ENCODE measurements around the gene MIF4GD. TPM values are rescaled to one million over a fixed set of nuclear protein-coding genes. Genes with fewer than 3 reads are reported as not detected.
"Not testable (repeated sequence)": the region's sequence is repeated elsewhere in the genome, so short reads cannot be mapped to it uniquely, and the experiment has no call there.

MIF4GD gene
- polyA plus RNA-seq, 1 donor from 2014 or later: 27.7 TPM

GRCh38 chr17:75255954-75256698, 14.9 kb downstream of the MIF4GD start:
- H3K79me2 ChIP-seq (replicated peaks; ENCODE audit: insufficient read depth, low read length): peaks cover 20% of the 10 kb centered on the region
- H3K9me3 ChIP-seq (ENCODE audit: low read length); H3K27ac ChIP-seq (ENCODE audit: low read length); H4K20me1 ChIP-seq (ENCODE audit: insufficient read depth); H3K4me3 ChIP-seq (ENCODE audit: low read length); H3F3A ChIP-seq (ENCODE audit: insufficient read depth, low read length, poor library complexity, severe bottlenecking); H2AFZ ChIP-seq (ENCODE audit: low read depth, low read length); H3K36me3 ChIP-seq (ENCODE audit: insufficient read depth, low read length); H3K27me3 ChIP-seq (ENCODE audit: insufficient read depth, low read depth, low read length); H3K9me2 ChIP-seq (ENCODE audit: insufficient read depth, low read length); H3K9ac ChIP-seq (ENCODE audit: low read length); H3K4me2 ChIP-seq (ENCODE audit: low read length): not testable (repeated sequence)

- no peak overlapping the region for H3K27ac ChIP-seq (ENCODE audit: low read length)
- no peak overlapping the region for H3K4me2 ChIP-seq (ENCODE audit: low read length)
- H3K9ac ChIP-seq (ENCODE audit: low read length): no peak overlapping the region
- no peak overlapping the region for H2AFZ ChIP-seq (ENCODE audit: low read depth, low read length)
- no peaks in the 10 kb centered on the region for H4K20me1 ChIP-seq (ENCODE audit: insufficient read depth)
- H3K79me2 ChIP-seq (replicated peaks; ENCODE audit: insufficient read depth, low read length): peaks cover 5% of the 10 kb centered on the region
- H3K9me3 ChIP-seq (ENCODE audit: low read length): no peaks in the 10 kb centered on the region
- TF ChIP-seq EZH2 (IDR thresholded peaks at IDR 0.05; ENCODE audit: borderline replicate concordance, insufficient read depth, low read length, poor library complexity, severe bottlenecking) (no peak), MXI1 (conservative IDR thresholded peaks at IDR 0.05; ENCODE audit: poor library complexity, severe bottlenecking) (no peak), CTCF (IDR thresholded peaks at IDR 0.05; ENCODE audit: poor library complexity, severe bottlenecking) (no peak), REST (IDR thresholded peaks at IDR 0.05; ENCODE audit: borderline replicate concordance) (no peak), EP300 (conservative IDR thresholded peaks at IDR 0.05; ENCODE audit: poor library complexity, severe bottlenecking) (no peak), SMC3 (conservative IDR thresholded peaks at IDR 0.05; ENCODE audit: poor library complexity) (no peak), POLR2AphosphoS5 (IDR thresholded peaks at IDR 0.05) (no peak)
- no peaks in the 10 kb centered on the region for H3F3A ChIP-seq (ENCODE audit: insufficient read depth, low read length, poor library complexity, severe bottlenecking)
- H3K36me3 ChIP-seq (ENCODE audit: insufficient read depth, low read length): no peaks in the 10 kb centered on the region
- no peaks in the 10 kb centered on the region for H3K9me2 ChIP-seq (ENCODE audit: insufficient read depth, low read length)
- H3K4me3 ChIP-seq (ENCODE audit: low read length): no peak overlapping the region
- no peaks in the 10 kb centered on the region for H3K27me3 ChIP-seq (ENCODE audit: insufficient read depth, low read depth, low read length)
These were observed 18.8 kb downstream of the MIF4GD start for GRCh38 chr17:75252039-75252816.
